Sigmoid colon (tissue), 7 donors: ENCODE results near the gene COX11. TPM values are rescaled to one million over a fixed set of nuclear protein-coding genes. Genes with fewer than 3 reads are reported as not detected.

ENCODE experiments used
- DNase-seq: peaks from one replicate; pipeline ENCODE4 v3.0.0-alpha.2; 2019
- H3K27ac ChIP-seq, 4 donors: fragments of 200-600 bp; sonication (generic); one replicate each; pipeline ENCODE4 v1.5.1; 2016 to 2019; ENCODE audit warnings: mild to moderate bottlenecking in 1 of 4
- H3K27me3 ChIP-seq, 3 donors: fragments of 200-600 bp; sonication (generic); one replicate each; pipeline ENCODE4 v1.5.1; 2019; ENCODE audit warnings: mild to moderate bottlenecking in 1 of 3
- H3K36me3 ChIP-seq, 4 donors: fragments of 200-600 bp; sonication (generic); one replicate each; pipeline ENCODE4 v1.5.1; 2016 to 2019
- H3K4me1 ChIP-seq, 4 donors: fragments of 200-600 bp; sonication (generic); one replicate each; pipeline ENCODE4 v1.5.1; 2017 to 2019
- H3K4me3 ChIP-seq, 4 donors: fragments of 200-600 bp; sonication (generic); one replicate each; pipeline ENCODE4 v1.5.1; 2017 to 2019; ENCODE audit warnings: mild to moderate bottlenecking in 2 of 4, moderate library complexity in 1 of 4
- H3K9me3 ChIP-seq, 4 donors: fragments of 200-600 bp in 3 of 4; sonication (generic) in 3 of 4; one replicate each; pipeline versions ENCODE4 v1.5.1 to v1.6.1; 2013 to 2019
- CTCF ChIP-seq, 4 experiments: fragments of 450-650 bp in 3 of 4; fragments of 200-600 bp in 1 of 4; IDR thresholded peaks; one replicate each; pipeline ENCODE4 v1.5.1; 2016 to 2019; ENCODE audit warnings: antibody characterized with exemption in 4 of 4, mild to moderate bottlenecking in 3 of 4, moderate library complexity in 2 of 4
- EP300 ChIP-seq, 4 donors: sonication (generic); formaldehyde crosslinking; IDR thresholded peaks; one replicate each; pipeline ENCODE4 v1.6.1; 2017; ENCODE audit warnings: antibody characterized with exemption in 4 of 4
- POLR2A ChIP-seq, 2 donors: fragments of 450-650 bp; IDR thresholded peaks; one replicate each; pipeline ENCODE4 v1.6.1; 2016; ENCODE audit warnings: antibody characterized with exemption in 2 of 2, mild to moderate bottlenecking in 2 of 2, moderate library complexity in 2 of 2
- POLR2AphosphoS5 ChIP-seq, 4 donors: sonication (generic); formaldehyde crosslinking; IDR thresholded peaks; one replicate each; pipeline ENCODE4 v1.6.1; 2017; ENCODE audit warnings: antibody characterized with exemption in 4 of 4
- WGBS, 2 donors: extraction: QIAGEN DNeasy Blood & Tissue Kit; methylation state at CpG; one replicate each; pipeline ENCODE4 v1.1.7; 2013; 5-methylcytosine and 5-hydroxymethylcytosine counted together
- intact Hi-C: fragments of 100-400 bp; cut with DNase I; formaldehyde crosslinking; loops from one replicate; pipeline ENCODE4 v1.15.1; 2023
- polyA plus RNA-seq, 3 donors: library from polyadenylated mRNA; stranded (reverse); fragments of 200-250 nt; gene quantifications; one replicate each; pipeline ENCODE4 v1.2.3, GENCODE V29; 2013
- total RNA-seq, 4 donors: library from RNA; depleted of rRNA; stranded (reverse); fragments of >200 nt; gene quantifications; one replicate each; pipeline ENCODE4 v1.1.0, GENCODE V29; 2016
- donor health status: healthy with polysubstance abuse.
- donor health status: Bipolar disorder and iron deficiency.
- donor health status: healthy.

COX11 gene
- total and polyA plus RNA-seq, 7 donors: 20.4 to 96.3 (median 43.0) TPM

DNA sequence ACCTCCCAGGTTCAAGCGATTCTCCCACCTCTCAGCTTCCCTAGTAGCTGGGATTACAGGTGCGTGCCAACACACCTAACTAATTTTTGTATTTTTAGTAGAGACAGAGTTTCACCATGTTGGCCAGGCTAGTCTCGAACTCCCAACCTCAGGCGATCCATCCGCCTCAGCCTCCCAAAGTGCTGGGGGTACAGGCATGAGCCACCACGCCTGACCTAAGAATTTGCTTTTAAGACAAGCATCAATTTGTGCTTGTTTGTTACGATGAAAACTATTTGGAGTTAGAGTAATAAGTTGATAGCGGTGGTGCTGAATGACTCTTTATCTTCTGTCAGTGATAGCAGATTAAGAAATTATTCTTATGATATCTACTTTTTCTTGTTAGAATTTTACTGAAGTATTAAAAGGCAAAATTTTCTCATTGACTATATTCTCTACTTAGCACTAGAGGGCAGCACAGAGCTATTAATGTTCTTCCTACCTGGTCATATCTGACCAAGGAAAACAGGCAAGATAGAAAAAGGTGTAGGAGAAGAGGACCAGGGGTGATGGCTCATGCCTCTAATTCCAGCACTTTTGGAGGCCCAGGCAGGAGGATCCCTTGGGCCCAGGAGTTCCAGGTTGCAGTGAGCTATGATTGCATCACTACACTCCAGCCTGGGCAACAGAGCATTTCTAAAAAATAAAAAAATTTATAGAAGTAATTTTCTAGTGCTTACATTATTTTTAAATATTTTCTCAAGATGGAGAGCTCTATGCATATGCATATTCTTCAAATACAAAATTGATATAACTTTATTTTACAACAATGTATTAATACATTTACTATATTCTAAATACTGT, 24.6 kb upstream of the COX11 start:
- Histone ChIP-seq H3K9me3 (no peaks in the 10 kb centered on the region), H3K4me1 (no peaks in the 10 kb centered on the region), H3K27me3 (no peaks in the 10 kb centered on the region), H3K27ac (no peak overlapping the region), H3K36me3 (peaks cover 0 to 9% (median 0%) of the 10 kb centered on the region in 4 donors), H3K4me3 (no peak overlapping the region)
- WGBS, 2 donors: 81 to 86% methylated on average over 8 of the region's 8 CpGs
- no peak for DNase-seq
- intact Hi-C loops: loop anchor here (5.0 to 10.0 kb wide), 3 partner anchors 242 to 519 kb away; partner anchors contain the start of gene SMIM36
- TF ChIP-seq EP300 (IDR thresholded peaks at IDR 0.05): no peak
- peak in 3 of 4 experiments; percentile 47 to 67 (median 56) for TF ChIP-seq CTCF (IDR thresholded peaks at IDR 0.05)

- Histone ChIP-seq H3K4me1 (no peaks in the 10 kb centered on the region), H3K9me3 (no peaks in the 10 kb centered on the region), H3K27ac (no peak overlapping the region), H3K36me3 (peaks cover 0 to 16% (median 0%) of the 10 kb centered on the region in 4 donors), H3K4me3 (no peak overlapping the region), H3K27me3 (no peaks in the 10 kb centered on the region)
- TF ChIP-seq POLR2A (IDR thresholded peaks at IDR 0.05) (no peak), CTCF (IDR thresholded peaks at IDR 0.05) (no peak), POLR2AphosphoS5 (IDR thresholded peaks at IDR 0.05) (no peak), EP300 (IDR thresholded peaks at IDR 0.05) (no peak)
- 92 to 98% methylated on average over 1 of the region's 1 CpG for WGBS, 2 donors
- intact Hi-C loops: loop anchor here (5.0 to 10.0 kb wide), 3 partner anchors 243 to 521 kb away; partner anchors contain the start of gene SMIM36
- DNase-seq: no peak
These were observed 23.1 kb upstream of the COX11 start for GRCh38 chr17:54991567-54991966.

DNA sequence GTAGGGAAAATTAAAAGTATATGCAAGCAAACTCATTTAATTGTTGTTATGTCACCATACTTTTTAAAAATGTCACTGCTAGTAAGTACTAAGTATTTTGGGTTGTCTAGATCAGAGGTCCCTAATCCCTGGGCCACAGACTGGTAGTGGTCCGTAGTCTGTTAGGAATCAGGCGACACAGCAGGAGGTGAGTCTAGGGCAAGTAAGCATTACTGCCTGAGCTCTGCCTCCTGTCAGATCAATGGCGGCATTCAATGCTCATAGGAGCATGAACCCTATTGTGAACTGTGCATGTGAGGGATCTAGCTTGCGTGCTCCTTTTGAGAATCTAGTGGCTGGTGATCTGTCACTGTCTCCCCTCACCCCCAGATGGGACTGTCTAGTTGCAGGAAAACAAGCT, 21.7 kb upstream of the COX11 start:
- intact Hi-C loops: loop anchor here (5.0 to 10.0 kb wide), 3 partner anchors 245 to 522 kb away; partner anchors contain the start of gene SMIM36
- Histone ChIP-seq H3K36me3 (peaks cover 0 to 17% (median 0%) of the 10 kb centered on the region in 4 donors), H3K4me1 (no peaks in the 10 kb centered on the region), H3K9me3 (no peaks in the 10 kb centered on the region), H3K4me3 (no peak overlapping the region), H3K27ac (no peak overlapping the region), H3K27me3 (no peaks in the 10 kb centered on the region)
- TF ChIP-seq EP300 (IDR thresholded peaks at IDR 0.05) (no peak), CTCF (IDR thresholded peaks at IDR 0.05) (no peak), POLR2A (IDR thresholded peaks at IDR 0.05) (no peak)
- no peak for DNase-seq
- WGBS, 2 donors: 98 to 99% methylated on average over 4 of the region's 4 CpGs

GRCh38 chr17:54985476-54985875, 17.0 kb upstream of the COX11 start:
- intact Hi-C loops: no loop called here
- TF ChIP-seq CTCF (IDR thresholded peaks at IDR 0.05): no peak
- TF ChIP-seq EP300 (IDR thresholded peaks at IDR 0.05): no peak
- no peak for TF ChIP-seq POLR2A (IDR thresholded peaks at IDR 0.05)
- TF ChIP-seq POLR2AphosphoS5 (IDR thresholded peaks at IDR 0.05): no peak
- 86 to 91% methylated on average over 1 of the region's 1 CpG for WGBS, 2 donors
- peaks cover 0 to 2% (median 0%) of the 10 kb centered on the region in 4 donors for H3K9me3 ChIP-seq
- no peak overlapping the region for H3K27ac ChIP-seq
- no peaks in the 10 kb centered on the region for H3K27me3 ChIP-seq
- DNase-seq: no peak
- H3K4me3 ChIP-seq: no peak overlapping the region
- H3K36me3 ChIP-seq: peaks cover 0 to 8% (median 0%) of the 10 kb centered on the region in 4 donors
- H3K4me1 ChIP-seq: peaks cover 0 to 15% (median 7%) of the 10 kb centered on the region in 4 donors
